ENCODE data around the gene PRDX3.
"Not testable (repeated sequence)": the region's sequence is repeated elsewhere in the genome, so short reads cannot be mapped to it uniquely, and the experiment has no call there.

Gene PRDX3

GRCh38 chr10:119161680-119162451, 16.7 kb downstream of the PRDX3 start:
- no peak for DNase-seq

- no peak for DNase-seq
Observed at GRCh38 chr10:119159332-119159731, 19.3 kb downstream of the PRDX3 start.

- no peak for DNase-seq
Observed at GRCh38 chr10:119153661-119154060, 25.0 kb downstream of the PRDX3 start.

GRCh38 chr10:119153041-119153440, 25.6 kb downstream of the PRDX3 start:
- DNase-seq, result no peak

DNA sequence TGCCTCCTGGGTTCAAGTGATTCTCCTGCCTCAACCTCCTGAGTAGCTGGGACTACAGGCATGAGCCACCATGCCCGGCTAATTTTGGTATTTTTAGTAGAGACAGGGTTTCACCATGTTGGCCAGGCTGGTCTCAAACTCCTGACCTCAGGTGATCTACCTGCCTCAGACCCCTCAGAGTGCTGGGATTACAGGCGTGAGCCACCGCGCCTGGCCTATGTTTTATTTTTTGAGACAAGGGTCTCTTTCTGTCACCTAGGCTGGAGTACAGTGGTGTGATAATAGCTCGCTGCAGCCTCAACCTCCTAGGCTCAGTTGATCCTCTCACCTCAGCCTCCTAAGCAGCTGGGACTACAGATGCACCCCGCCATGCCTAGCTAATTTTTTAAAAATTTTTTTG, 27.0 kb downstream of the PRDX3 start:
- not testable (repeated sequence) for DNase-seq

DNA sequence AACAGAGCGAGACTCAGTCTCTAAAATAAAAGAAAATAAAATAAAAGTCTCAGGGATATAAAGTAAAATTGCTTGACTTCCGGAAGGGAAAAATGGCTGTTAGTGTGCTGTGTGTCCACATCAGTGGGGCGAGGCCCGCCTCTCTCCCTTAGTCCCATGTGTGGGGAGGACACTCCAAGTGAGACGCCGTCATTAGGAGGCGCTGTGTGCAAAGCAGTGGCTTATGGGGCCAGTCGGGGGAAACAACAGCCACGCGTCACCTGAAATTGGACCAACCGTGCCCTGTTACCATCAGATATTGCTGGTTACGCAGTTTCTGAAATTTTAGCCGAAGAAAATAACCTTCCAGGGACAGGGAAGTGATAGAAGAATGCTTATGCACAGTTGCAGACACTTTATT, 28.9 kb downstream of the PRDX3 start:
- no peak for DNase-seq

DNA sequence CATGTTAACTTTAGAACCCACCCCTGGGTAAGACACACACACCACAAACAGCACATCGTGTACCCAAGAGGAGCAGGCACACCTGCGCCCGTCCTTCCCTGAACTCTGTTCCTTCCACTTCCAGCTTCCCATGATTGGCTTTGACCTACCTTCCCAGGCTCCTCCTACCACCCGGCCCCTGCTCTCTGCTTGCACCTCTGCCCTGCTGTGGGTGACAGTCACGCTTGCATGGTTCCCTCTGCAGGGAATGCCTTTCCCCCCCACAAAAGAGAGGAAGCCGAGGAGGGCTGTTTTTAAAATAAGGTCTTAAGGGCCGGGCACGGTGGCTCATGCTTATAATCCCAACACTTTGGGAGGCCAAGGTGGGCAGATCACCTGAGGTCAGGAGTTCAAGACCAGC, 29.5 kb downstream of the PRDX3 start:
- DNase-seq, result no peak

DNA sequence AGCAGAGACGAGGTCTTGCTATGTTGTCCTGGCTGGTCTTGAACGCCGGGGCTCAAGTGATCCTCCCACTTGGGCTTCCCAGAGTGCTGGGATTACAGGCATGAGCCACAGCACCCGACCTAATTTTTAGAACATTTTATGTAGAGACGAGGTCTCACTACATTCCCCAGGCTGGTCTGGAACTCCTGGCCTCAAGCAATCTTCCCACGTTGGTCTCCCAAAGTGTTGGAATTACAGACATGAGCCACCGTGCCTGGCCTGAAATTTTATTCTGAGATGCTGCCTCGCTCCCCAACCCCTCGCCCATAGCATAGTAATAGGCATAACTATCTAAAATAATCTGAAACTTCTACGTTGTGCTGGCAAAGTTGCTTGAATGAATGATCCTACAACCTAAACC, 35.0 kb downstream of the PRDX3 start:
- DNase-seq, result no peak

DNA sequence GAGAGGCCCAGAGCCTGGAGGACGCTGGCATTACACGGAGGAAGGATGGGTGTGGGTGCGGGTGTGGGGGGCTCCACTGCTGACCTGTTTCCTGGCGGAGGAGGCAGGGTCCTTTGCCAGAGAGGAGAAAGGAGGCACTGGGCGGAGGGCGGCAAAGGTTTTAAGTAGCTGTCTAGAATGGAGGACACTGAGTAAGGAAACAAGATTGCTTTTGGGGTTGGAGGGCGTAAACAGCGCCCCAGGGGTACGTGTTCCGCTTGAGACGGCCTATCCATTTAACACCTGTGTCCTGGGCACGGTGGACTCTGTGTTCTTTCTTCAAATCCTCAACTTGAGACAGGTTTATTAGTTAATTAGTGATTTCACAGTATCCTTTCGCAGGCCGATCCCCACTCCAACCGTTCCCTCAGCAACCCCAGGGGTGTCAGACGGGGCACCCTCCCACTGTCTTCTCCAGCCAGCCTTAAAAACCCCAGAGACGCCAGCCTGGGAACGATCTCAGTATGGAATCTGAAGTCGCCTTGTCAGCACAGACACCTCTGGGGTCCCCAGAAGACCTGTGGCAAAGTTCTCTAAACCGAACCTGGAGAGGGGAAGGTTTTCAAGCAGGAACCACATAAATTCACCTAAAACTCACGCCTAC, 37.9 kb downstream of the PRDX3 start:
- DNase-seq, result no peak

- DNase-seq, result no peak
Observed at GRCh38 chr10:119139464-119140067, 39.0 kb downstream of the PRDX3 start.

GRCh38 chr10:119138346-119139306, 40.0 kb downstream of the PRDX3 start:
- no peak for DNase-seq

DNA sequence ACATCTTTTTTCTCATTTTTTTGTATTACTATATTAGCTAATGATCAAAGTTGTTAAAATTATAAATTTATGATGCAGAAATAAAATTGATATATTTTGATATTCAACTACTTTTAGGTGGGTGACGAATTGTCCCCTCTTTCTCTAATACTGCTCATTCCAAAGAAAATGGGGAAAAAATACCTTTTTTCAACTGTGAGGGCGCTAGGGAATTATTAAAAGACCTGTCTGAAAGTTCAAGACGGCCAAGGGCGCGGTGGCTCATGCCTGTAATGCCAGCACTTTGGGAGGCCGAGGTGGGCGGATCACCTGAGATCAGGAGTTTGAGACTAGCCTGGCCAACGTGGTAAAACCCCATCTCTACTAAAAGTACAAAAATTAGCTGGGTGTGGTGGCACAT, 40.7 kb downstream of the PRDX3 start:
- not testable (repeated sequence) for DNase-seq

DNA sequence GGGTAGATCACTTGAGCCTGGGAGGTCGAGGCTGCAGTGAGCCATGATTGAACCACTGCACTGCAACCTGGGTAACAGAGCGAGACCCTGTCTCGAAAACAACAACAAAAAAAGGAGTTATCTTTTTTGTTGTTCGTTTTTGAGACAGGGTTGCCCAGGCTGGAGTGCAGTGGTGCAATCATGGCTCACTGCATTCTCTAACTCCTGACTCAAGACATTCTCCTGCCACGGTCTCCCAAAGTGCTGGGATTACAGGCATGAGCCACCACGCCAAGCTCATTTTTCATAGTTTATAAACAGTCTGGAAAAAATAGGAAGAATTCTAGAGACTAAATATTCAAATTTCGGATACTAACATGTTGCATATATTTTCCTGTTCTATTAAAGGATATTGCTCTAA, 42.5 kb downstream of the PRDX3 start:
- DNase-seq, result no peak

- DNase-seq, result no peak
Observed at GRCh38 chr10:119135513-119135881, 43.1 kb downstream of the PRDX3 start.

- DNase-seq, result no peak
Observed at GRCh38 chr10:119133949-119134348, 44.7 kb downstream of the PRDX3 start.

DNA sequence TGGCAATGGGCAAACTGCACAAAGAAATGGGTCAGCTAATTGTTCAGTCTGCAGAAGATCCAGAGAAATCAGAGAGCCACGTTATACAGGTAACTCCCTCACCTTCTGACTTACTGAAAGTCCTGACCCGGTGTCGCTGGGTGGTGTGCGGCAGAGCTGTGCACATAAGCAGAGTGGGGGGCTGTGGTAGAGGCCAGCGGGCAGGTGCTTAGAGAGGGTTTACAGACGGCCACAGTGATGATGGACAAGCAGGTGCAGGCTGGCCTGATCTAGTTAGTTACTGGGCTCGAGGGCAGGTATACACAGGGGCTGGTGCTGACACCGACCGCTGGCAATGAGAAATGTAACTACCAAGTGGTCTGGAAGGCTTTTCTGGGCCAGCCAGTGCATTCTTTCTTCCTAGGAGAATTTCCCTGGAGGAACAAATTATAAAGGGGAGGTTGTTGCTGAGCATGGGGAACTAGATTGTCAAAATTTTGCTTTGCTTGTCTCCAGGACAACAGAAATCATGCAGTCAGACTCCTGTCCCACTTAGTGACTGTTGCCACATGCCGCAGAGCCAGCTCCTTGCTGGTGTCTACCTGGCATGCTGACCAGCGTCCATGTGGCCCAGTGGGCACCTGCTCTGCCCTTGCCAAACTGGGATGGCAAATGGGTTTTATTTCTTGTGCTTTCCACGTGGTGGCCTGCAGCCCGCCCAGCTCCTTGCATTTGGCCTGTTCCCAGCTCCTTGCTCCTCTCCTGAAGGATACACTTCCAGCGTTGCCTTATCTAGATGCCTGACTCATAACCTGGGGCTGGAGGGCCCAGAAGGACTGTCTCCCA, 45.9 kb downstream of the PRDX3 start:
- DNase-seq, result no peak

- DNase-seq, result no peak
Observed at GRCh38 chr10:119131512-119132240, 46.9 kb downstream of the PRDX3 start.

GRCh38 chr10:119129721-119130120, 48.9 kb downstream of the PRDX3 start:
- no peak for DNase-seq

- no peak for DNase-seq
Observed at GRCh38 chr10:119125942-119126341, 52.7 kb downstream of the PRDX3 start.

DNA sequence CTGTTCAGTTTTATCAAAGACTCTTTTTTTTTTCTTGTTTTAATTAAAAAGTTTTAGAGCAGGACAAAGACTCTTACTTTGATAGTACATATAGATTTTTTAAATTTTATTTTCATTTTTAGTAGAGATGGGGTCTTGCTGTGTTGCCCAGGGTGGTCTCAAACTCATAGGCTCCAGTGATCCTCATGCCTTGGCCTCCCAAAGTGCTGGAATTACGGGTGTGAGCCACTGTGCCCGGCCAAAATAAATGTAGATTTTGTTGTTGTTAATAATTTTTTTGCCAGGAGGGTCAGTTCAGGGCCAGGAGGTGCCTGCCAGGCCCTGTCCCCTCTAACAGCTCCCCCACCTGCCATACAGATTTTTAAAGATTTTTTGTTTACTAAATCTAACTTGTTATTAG, 57.7 kb downstream of the PRDX3 start:
- DNase-seq, result no peak

DNA sequence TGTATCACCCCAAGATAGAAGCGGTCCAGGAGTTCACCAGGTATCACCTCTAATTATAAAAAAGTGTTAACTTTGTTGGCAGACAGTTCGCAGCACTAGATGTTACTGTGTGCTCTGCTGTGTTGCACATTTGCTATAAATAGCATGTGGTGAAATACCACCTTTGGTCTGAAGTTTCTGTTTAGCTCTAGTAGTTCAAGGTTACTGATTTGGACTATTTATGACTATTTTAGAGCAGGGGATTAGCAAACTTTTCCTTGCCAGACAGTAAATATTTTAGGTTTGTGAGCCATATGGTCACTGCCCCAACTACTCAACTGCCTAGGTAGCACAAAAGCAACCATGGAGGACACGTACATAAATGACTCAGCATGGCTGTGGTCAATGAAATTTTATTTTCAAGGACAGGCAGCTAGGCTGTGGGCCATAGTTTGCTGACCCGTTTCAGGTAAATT, 58.2 kb downstream of the PRDX3 start:
- DNase-seq, result no peak
